Mesothelial cell of epicardium (in vitro differentiated cells): ENCODE data around the gene NELFA. TPM values are rescaled to one million over a fixed set of nuclear protein-coding genes. Genes with fewer than 3 reads are reported as not detected.
"Not testable (repeated sequence)": the region's sequence is repeated elsewhere in the genome, so short reads cannot be mapped to it uniquely, and the experiment has no call there.

Experiments used
- DNase-seq, 2 experiments: peaks; one replicate each; pipeline ENCODE4 v3.0.0; 2021; ENCODE audit warnings: low spot score in 2 of 2; ENCODE audit not compliant: unreplicated experiment in 2 of 2
- H3K27ac Mint-ChIP-seq: 2 replicates; pipeline ENCODE4 v1.8.0; 2021; ENCODE audit warnings: mixed read lengths
- H3K27me3 Mint-ChIP-seq: 2 replicates; pipeline ENCODE4 v1.8.0; 2021; ENCODE audit warnings: low read depth, mixed read lengths
- H3K36me3 Mint-ChIP-seq: 2 replicates; pipeline ENCODE4 v1.8.0; 2021; ENCODE audit warnings: mixed read lengths
- H3K4me1 Mint-ChIP-seq: 2 replicates; pipeline ENCODE4 v1.8.0; 2021; ENCODE audit warnings: mixed read lengths
- H3K4me3 Mint-ChIP-seq: 2 replicates; pipeline ENCODE4 v1.8.0; 2021; ENCODE audit warnings: mild to moderate bottlenecking, moderate library complexity, mixed read lengths
- H3K9me3 Mint-ChIP-seq: 2 replicates; pipeline ENCODE4 v1.8.0; 2021; ENCODE audit warnings: mixed read lengths
- CTCF ChIP-seq: fragments of 200-600 bp; sonication (generic); IDR thresholded peaks from one replicate; pipeline ENCODE4 v1.5.0; 2021; ENCODE audit warnings: antibody characterized with exemption; ENCODE audit not compliant: unreplicated experiment
- total RNA-seq: library from RNA; stranded (reverse); gene quantifications from 3 replicates; pipeline ENCODE4 v1.2.1, GENCODE V29; 2021

Gene NELFA
- total RNA-seq, 1 donor from 2014 or later, result 55.8 TPM

GRCh38 chr4:2008671-2008920 lies 178 bp downstream of the NELFA start:
- peak overlapping the region; percentile 91 for H3K4me3 Mint-ChIP-seq
- DNase-seq, result no peak
- H3K27me3 Mint-ChIP-seq, result no peaks in the 10 kb centered on the region
- peaks cover 8% of the 10 kb centered on the region for H3K36me3 Mint-ChIP-seq
- H3K4me1 Mint-ChIP-seq, result peaks cover 17% of the 10 kb centered on the region
- no peaks in the 10 kb centered on the region for H3K9me3 Mint-ChIP-seq
- H3K27ac Mint-ChIP-seq, result peak overlapping the region; percentile 88
- no peak for TF ChIP-seq CTCF

GRCh38 chr4:2007804-2008670 lies 737 bp downstream of the NELFA start:
- peak overlapping the region; percentile 91 for H3K4me3 Mint-ChIP-seq
- H3K27ac Mint-ChIP-seq, result peak overlapping the region; percentile 89
- H3K36me3 Mint-ChIP-seq, result peaks cover 12% of the 10 kb centered on the region
- TF ChIP-seq CTCF, result no peak
- no peak for DNase-seq
- H3K9me3 Mint-ChIP-seq, result peaks cover 1% of the 10 kb centered on the region
- peaks cover 17% of the 10 kb centered on the region for H3K4me1 Mint-ChIP-seq
- no peaks in the 10 kb centered on the region for H3K27me3 Mint-ChIP-seq

- H3K27ac Mint-ChIP-seq, result peak overlapping the region; percentile 50
- H3K27me3 Mint-ChIP-seq, result no peaks in the 10 kb centered on the region
These were observed 1.7 kb downstream of the NELFA start for GRCh38 chr4:2006956-2007653.

GRCh38 chr4:2006367-2006766 lies 2.4 kb downstream of the NELFA start:
- Mint-ChIP-seq H3K27ac (no peak overlapping the region), H3K4me3 (peak overlapping the region; percentile 91), H3K9me3 (peaks cover 5% of the 10 kb centered on the region), H3K4me1 (peaks cover 17% of the 10 kb centered on the region), H3K27me3 (no peaks in the 10 kb centered on the region), H3K36me3 (peaks cover 24% of the 10 kb centered on the region)
- TF ChIP-seq CTCF, result no peak
- DNase-seq, result no peak

More at GRCh38 chr4:2006956-2007653, 1.7 kb downstream of the NELFA start:
- Mint-ChIP-seq H3K9me3 (peaks cover 5% of the 10 kb centered on the region), H3K4me1 (peaks cover 17% of the 10 kb centered on the region), H3K36me3 (peaks cover 22% of the 10 kb centered on the region), H3K4me3 (peak overlapping the region; percentile 91)
- no peak for DNase-seq
- no peak for TF ChIP-seq CTCF

- not testable (repeated sequence) for H3K27ac Mint-ChIP-seq, H3K27me3 Mint-ChIP-seq, DNase-seq, H3K4me3 Mint-ChIP-seq
- peaks cover 13% of the 10 kb centered on the region for H3K4me1 Mint-ChIP-seq
- H3K9me3 Mint-ChIP-seq, result peaks cover 33% of the 10 kb centered on the region
- peaks cover 54% of the 10 kb centered on the region for H3K36me3 Mint-ChIP-seq
These were observed 5.4 kb downstream of the NELFA start for GRCh38 chr4:2003361-2003760.

- not testable (repeated sequence) for H3K4me3 Mint-ChIP-seq, H3K4me1 Mint-ChIP-seq
- H3K36me3 Mint-ChIP-seq, result peaks cover 79% of the 10 kb centered on the region
These were observed 9.5 kb downstream of the NELFA start for GRCh38 chr4:1999308-1999707.

More at GRCh38 chr4:1999308-1999707, 9.5 kb downstream of the NELFA start:
- not testable (repeated sequence) for H3K27me3 Mint-ChIP-seq, H3K27ac Mint-ChIP-seq, DNase-seq
- peaks cover 59% of the 10 kb centered on the region for H3K9me3 Mint-ChIP-seq
